Caco-2 (cell line): ENCODE data around the gene ADGRG1. TPM values are rescaled to one million over a fixed set of nuclear protein-coding genes. Genes with fewer than 3 reads are reported as not detected.

Source experiments
- BruUV-seq: library from RNA; stranded (reverse); fragments of 400-500 nt; replicated peaks from 2 replicates; lab custom pipeline; 2021; lab: Mats Ljungman, UMichigan
- CTCF ChIA-PET: fragments of 300-600 bp; sonication (Branson Sonifier 250); formaldehyde crosslinking; loops from one replicate; lab custom pipeline; 2022; ENCODE audit warnings: antibody characterized with exemption; lab: Charles Lee
- POLR2A ChIA-PET: fragments of 300-600 bp; sonication (Branson Sonifier 250); formaldehyde crosslinking; loops from one replicate; lab custom pipeline; 2022; ENCODE audit warnings: antibody characterized with exemption; lab: Charles Lee
- DNase-seq, 2 experiments: peaks; one replicate each; pipeline versions ENCODE4 v3.0.0 to v3.0.0-alpha.2; 2020 to 2022
- H3K27me3 ChIP-seq: replicated peaks from 2 replicates; pipeline ENCODE4 v1.6.0; 2011; ENCODE audit warnings: low read length; ENCODE audit not compliant: control insufficient read depth, insufficient read depth
- H3K36me3 ChIP-seq: 2 replicates; pipeline ENCODE4 v1.5.1; 2011; ENCODE audit warnings: low read length; ENCODE audit not compliant: control insufficient read depth, insufficient read depth
- H3K4me1 ChIP-seq: fragments of 250-450 bp; sonication (Bioruptor Pico); 2 replicates; pipeline ENCODE4 v1.5.1; 2020; ENCODE audit warnings: mild to moderate bottlenecking
- H3K4me3 ChIP-seq: 2 replicates; pipeline ENCODE4 v1.5.1; 2011; ENCODE audit warnings: low read depth, mild to moderate bottlenecking, control low read depth, low read length
- H3K9me3 ChIP-seq: fragments of 250-450 bp; sonication (Bioruptor Pico); 2 replicates; pipeline ENCODE4 v1.5.1; 2020; ENCODE audit warnings: mild to moderate bottlenecking, moderate library complexity
- H3K27ac Mint-ChIP-seq: one replicate; pipeline ENCODE4 v1.8.0; 2022; ENCODE audit warnings: mixed read lengths; ENCODE audit not compliant: unreplicated experiment
- H3K27me3 Mint-ChIP-seq: one replicate; pipeline ENCODE4 v1.8.0; 2022; ENCODE audit warnings: mixed read lengths; ENCODE audit not compliant: insufficient read depth, unreplicated experiment
- H3K36me3 Mint-ChIP-seq: one replicate; pipeline ENCODE4 v1.8.0; 2022; ENCODE audit warnings: mild to moderate bottlenecking, mixed read lengths; ENCODE audit not compliant: insufficient read depth, unreplicated experiment
- H3K4me1 Mint-ChIP-seq: one replicate; pipeline ENCODE4 v1.8.0; 2022; ENCODE audit warnings: low read depth, mixed read lengths; ENCODE audit not compliant: unreplicated experiment
- H3K4me3 Mint-ChIP-seq: one replicate; pipeline ENCODE4 v1.8.0; 2022; ENCODE audit warnings: mild to moderate bottlenecking, moderate library complexity, mixed read lengths; ENCODE audit not compliant: unreplicated experiment
- H3K9me3 Mint-ChIP-seq: one replicate; pipeline ENCODE4 v1.8.0; 2022; ENCODE audit warnings: mixed read lengths; ENCODE audit not compliant: unreplicated experiment
- intact Hi-C: fragments of 100-400 bp; cut with micrococcal nuclease; formaldehyde crosslinking; loops from one replicate; pipeline ENCODE4 v1.10.0; 2022; ENCODE audit not compliant: unreplicated experiment
- total RNA-seq: library from RNA; stranded (reverse); gene quantifications from 2 replicates; pipeline ENCODE4 v1.2.3, GENCODE V29; 2022
- TF ChIP-seq, protein P1 (sequence below), 2 experiments: fragments of 200-600 bp in 1 of 2; IDR thresholded peaks; 1 replicate in 1 of 2; 2 replicates in 1 of 2; pipeline versions ENCODE4 v1.5.1 to v1.8.0; 2011 to 2022; ENCODE audit warnings: antibody characterized with exemption in 1 of 2, control low read depth in 1 of 2, inconsistent platforms in 1 of 2, low read depth in 1 of 2, low read length in 1 of 2, mild to moderate bottlenecking in 1 of 2, moderate library complexity in 1 of 2; ENCODE audit not compliant: insufficient read depth in 1 of 2, severe bottlenecking in 1 of 2, unreplicated experiment in 1 of 2

Gene ADGRG1
- total RNA-seq, 1 experiment from 2014 or later = 195 TPM

DNA sequence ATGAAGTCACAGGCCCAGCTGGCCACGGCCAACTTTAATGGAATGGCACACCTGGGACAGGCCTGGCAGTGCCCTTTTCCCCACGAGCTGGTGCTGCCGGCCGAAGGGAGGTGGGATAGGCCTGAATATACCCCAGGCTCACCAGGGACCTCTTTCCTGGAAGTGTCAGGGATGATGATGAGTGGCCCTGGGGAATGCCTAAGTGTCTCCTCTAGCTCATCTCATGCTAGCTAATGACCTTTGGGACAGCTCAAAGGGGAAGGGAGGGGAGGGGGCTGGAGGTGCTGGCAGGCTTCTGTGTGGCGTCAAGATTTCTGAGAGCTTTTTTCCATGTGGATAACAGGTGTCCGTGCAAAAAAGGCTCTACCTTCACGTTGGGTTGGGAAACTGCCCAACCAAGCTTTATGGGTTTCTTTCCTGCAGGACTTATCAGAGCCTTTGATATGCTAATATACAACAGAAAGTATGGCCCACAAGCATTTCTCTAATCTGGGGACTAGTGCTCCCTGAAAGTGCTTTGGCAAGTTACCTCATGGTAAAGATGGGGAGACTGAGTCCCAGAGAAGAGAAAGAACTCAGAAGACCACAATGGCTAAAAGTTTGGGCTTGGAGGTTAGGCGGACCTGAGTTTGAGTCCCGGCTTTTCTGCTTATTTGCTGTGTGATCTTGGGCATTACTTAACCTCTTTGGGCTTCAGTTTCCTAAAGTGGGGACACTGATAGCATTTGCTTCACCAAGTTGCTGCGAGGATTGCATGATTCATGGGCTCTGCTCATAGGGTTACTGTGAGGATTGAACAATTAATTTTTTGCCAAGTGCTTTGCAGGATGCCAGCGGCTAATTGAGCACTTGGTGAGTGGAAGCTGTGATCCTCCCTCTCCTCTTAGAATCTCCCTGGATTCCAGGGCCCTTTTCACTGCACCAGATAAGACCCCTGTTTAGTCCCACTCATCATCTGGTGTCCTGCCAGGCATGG is 14.0 kb downstream of the ADGRG1 start:
- Mint-ChIP-seq H3K27me3 (no peaks in the 10 kb centered on the region), H3K36me3 (peaks cover 20% of the 10 kb centered on the region), H3K9me3 (no peaks in the 10 kb centered on the region), H3K4me3 (no peak overlapping the region), H3K4me1 (peaks cover 6% of the 10 kb centered on the region), H3K27ac (peak overlapping the region; percentile 5)
- no peak overlapping the region for H3K4me3 ChIP-seq
- intact Hi-C loops = no loop called here
- H3K27me3 ChIP-seq = no peaks in the 10 kb centered on the region
- BruUV-seq = no TSS peak
- peaks cover 6% of the 10 kb centered on the region; the same call in 1 of the 2 replicates for H3K4me1 ChIP-seq
- ChIA-PET POLR2A (interaction anchor here (0.6 kb wide), 1 partner anchor 243 kb away, joined by 3 read pairs; no protein-coding TSS in a partner anchor), CTCF (interaction anchor here (0.5 to 2.0 kb wide), 3 partner anchors 40 to 61 kb away, joined by 3 to 7 read pairs (median 6); no protein-coding TSS in a partner anchor)
- H3K9me3 ChIP-seq = no peaks in the 10 kb centered on the region
- TF ChIP-seq, protein P1, sequence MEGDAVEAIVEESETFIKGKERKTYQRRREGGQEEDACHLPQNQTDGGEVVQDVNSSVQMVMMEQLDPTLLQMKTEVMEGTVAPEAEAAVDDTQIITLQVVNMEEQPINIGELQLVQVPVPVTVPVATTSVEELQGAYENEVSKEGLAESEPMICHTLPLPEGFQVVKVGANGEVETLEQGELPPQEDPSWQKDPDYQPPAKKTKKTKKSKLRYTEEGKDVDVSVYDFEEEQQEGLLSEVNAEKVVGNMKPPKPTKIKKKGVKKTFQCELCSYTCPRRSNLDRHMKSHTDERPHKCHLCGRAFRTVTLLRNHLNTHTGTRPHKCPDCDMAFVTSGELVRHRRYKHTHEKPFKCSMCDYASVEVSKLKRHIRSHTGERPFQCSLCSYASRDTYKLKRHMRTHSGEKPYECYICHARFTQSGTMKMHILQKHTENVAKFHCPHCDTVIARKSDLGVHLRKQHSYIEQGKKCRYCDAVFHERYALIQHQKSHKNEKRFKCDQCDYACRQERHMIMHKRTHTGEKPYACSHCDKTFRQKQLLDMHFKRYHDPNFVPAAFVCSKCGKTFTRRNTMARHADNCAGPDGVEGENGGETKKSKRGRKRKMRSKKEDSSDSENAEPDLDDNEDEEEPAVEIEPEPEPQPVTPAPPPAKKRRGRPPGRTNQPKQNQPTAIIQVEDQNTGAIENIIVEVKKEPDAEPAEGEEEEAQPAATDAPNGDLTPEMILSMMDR (IDR thresholded peaks at IDR 0.05; ENCODE audit: insufficient read depth in 1 of 2, low read depth in 1 of 2, low read length in 1 of 2, severe bottlenecking in 1 of 2, unreplicated experiment in 1 of 2) = no peak
- no peak for DNase-seq
- peaks cover 8% of the 10 kb centered on the region for H3K36me3 ChIP-seq

DNA sequence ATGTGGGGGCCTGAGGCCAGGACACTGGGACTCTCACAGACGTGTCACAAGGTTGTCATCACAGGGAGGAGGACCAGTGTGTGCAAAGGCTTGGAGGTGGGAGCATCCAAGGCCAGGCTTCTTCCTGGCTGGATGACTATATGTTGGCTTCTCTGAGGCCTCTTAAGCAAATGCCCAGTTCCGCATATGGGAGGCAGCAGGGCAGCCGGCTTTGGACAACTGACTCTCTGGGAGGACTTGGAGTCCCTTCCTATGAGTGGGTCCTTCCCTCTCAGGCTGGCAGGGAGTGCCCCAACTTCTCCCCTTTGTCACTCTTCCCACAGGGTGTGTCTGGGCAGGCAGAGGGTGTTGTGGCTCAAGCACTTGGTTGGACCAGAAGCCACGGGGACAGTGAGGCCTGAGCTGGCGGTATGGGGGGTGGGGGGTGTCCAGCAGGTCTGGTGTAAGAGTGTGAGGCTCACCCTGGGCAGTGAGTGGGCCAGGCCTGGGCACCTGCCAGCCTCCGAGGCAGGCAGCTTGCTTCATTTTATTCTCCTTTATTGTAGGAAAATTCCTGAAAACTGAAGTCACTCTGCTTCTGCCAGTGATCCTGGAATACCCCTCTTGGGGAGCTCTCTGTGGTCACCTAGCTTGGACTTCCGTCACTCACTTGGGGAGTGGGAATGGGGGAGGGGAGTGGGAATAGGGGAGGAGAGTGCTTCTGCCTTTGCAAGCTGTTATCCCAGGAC is 14.9 kb downstream of the ADGRG1 start:
- H3K4me3 ChIP-seq = no peak overlapping the region
- no peaks in the 10 kb centered on the region for H3K9me3 ChIP-seq
- Mint-ChIP-seq H3K9me3 (no peaks in the 10 kb centered on the region), H3K27me3 (no peaks in the 10 kb centered on the region), H3K4me3 (no peak overlapping the region), H3K27ac (no peak overlapping the region), H3K36me3 (peaks cover 14% of the 10 kb centered on the region), H3K4me1 (peaks cover 6% of the 10 kb centered on the region)
- intact Hi-C loops = no loop called here
- ChIA-PET CTCF (interaction anchor here (0.8 kb wide), 1 partner anchor 43 kb away, joined by 3 read pairs; no protein-coding TSS in a partner anchor), POLR2A (no interaction called here)
- H3K4me1 ChIP-seq = peaks cover 6% of the 10 kb centered on the region; the same call in 1 of the 2 replicates
- TF ChIP-seq, protein P1 (IDR thresholded peaks at IDR 0.05; ENCODE audit: insufficient read depth in 1 of 2, low read depth in 1 of 2, low read length in 1 of 2, severe bottlenecking in 1 of 2, unreplicated experiment in 1 of 2) = no peak
- no TSS peak for BruUV-seq
- no peak for DNase-seq
- H3K27me3 ChIP-seq = no peaks in the 10 kb centered on the region
- H3K36me3 ChIP-seq = peaks cover 11% of the 10 kb centered on the region

DNA sequence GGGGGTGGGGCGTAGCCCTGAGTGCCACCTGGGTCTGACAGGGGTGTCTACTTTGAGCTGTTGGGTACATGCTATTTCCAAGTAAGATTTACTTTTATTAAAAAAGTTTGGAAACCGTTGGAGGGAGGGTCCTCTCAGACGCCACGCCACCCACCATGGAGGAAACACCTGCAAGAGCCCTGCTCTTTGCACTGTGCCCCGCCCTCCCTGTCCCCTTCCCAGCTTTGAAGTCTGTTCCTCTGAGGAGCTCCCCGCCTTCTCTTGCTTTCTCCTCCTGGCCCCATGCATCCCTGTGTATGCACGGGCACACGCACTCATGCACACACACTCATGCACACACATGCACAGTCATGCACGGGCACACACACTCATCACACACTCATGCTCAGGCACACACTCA is 15.5 kb downstream of the ADGRG1 start:
- DNase-seq = no peak
- Mint-ChIP-seq H3K9me3 (no peaks in the 10 kb centered on the region), H3K27ac (no peak overlapping the region), H3K4me1 (peaks cover 6% of the 10 kb centered on the region), H3K36me3 (peaks cover 14% of the 10 kb centered on the region), H3K4me3 (no peak overlapping the region), H3K27me3 (no peaks in the 10 kb centered on the region)
- intact Hi-C loops = no loop called here
- ChIA-PET CTCF (interaction anchor here (0.7 to 0.8 kb wide), 2 partner anchors 24 to 44 kb away, joined by 3 read pairs; no protein-coding TSS in a partner anchor), POLR2A (interaction anchor here (0.6 kb wide), 1 partner anchor 12 kb away, joined by 4 read pairs; no protein-coding TSS in a partner anchor)
- BruUV-seq = no TSS peak
- H3K4me1 ChIP-seq = peaks cover 6% of the 10 kb centered on the region; the same call in 1 of the 2 replicates
- no peaks in the 10 kb centered on the region for H3K9me3 ChIP-seq
- no peak overlapping the region for H3K4me3 ChIP-seq
- H3K36me3 ChIP-seq = peaks cover 11% of the 10 kb centered on the region
- TF ChIP-seq, protein P1 (IDR thresholded peaks at IDR 0.05; ENCODE audit: insufficient read depth in 1 of 2, low read depth in 1 of 2, low read length in 1 of 2, severe bottlenecking in 1 of 2, unreplicated experiment in 1 of 2) = no peak
- H3K27me3 ChIP-seq = no peaks in the 10 kb centered on the region
